HepG2 (cell line): ENCODE measurements around the gene NXN. TPM values are rescaled to one million over a fixed set of nuclear protein-coding genes. Genes with fewer than 3 reads are reported as not detected.
"Not testable (repeated sequence)": the region's sequence is repeated elsewhere in the genome, so short reads cannot be mapped to it uniquely, and the experiment has no call there.

Experiments
- ATAC-seq: fragments of 200-7000 bp; cut with Tn5 transposase; 3 replicates; pipeline ENCODE4 v1.9.1; 2020; ENCODE audit warnings: mild to moderate bottlenecking, moderate library complexity
- BruUV-seq: library from RNA; stranded (reverse); fragments of 400-500 nt; replicated peaks from 2 replicates; lab custom pipeline; 2021; lab: Mats Ljungman, UMichigan
- CTCF ChIA-PET: fragments of 300-600 bp; formaldehyde crosslinking; extraction: SDS; loops from one replicate; lab custom pipeline; 2021; ENCODE audit warnings: low total read pairs, inconsistent platforms, low intra/inter-chr PET ratio; lab: Yijun Ruan, JAX
- POLR2A ChIA-PET: fragments of 350-600 bp; sonication (Branson Sonifier 250); formaldehyde crosslinking; loops from one replicate; lab custom pipeline; 2020; ENCODE audit warnings: antibody characterized with exemption, inconsistent platforms; lab: Yijun Ruan, JAX
- DNase-seq: peaks from one replicate; pipeline ENCODE4 v3.0.0-alpha.2; 2015; ENCODE audit warnings: low spot score
- FAIRE-seq: peaks from 3 replicates; lab custom pipeline; 2011; peaks lifted over from hg19 to GRCh38; lab: Jason Lieb, UNC
- H2AFZ ChIP-seq: one replicate; pipeline ENCODE4 v1.6.1; 2011; ENCODE audit warnings: low read length, inconsistent platforms
- H3K27ac ChIP-seq: fragments of 300-600 bp; 3 replicates; pipeline ENCODE4 v1.8.0; 2011; ENCODE audit warnings: mixed run types, mild to moderate bottlenecking, mixed read lengths, low read length, inconsistent platforms; ENCODE audit not compliant: insufficient read depth; ENCODE audit errors: extremely low read length
- H3K27me3 ChIP-seq, 2 experiments: fragments of 200-600 bp in 1 of 2; 2 replicates in 1 of 2; 3 replicates in 1 of 2; pipeline versions ENCODE4 v1.6.0 to v1.8.0; 2011; ENCODE audit warnings: low read length in 2 of 2, mild to moderate bottlenecking in 2 of 2, moderate library complexity in 2 of 2, inconsistent platforms in 1 of 2; ENCODE audit not compliant: insufficient read depth in 2 of 2, control insufficient read depth in 1 of 2
- H3K36me3 ChIP-seq, 2 experiments: fragments of 200-600 bp in 1 of 2; replicated peaks in 1 of 2; 2 replicates in 1 of 2; 3 replicates in 1 of 2; pipeline versions ENCODE4 v1.5.1 to v1.8.0; 2011; ENCODE audit warnings: low read length in 2 of 2, inconsistent platforms in 1 of 2; ENCODE audit not compliant: insufficient read depth in 2 of 2, control insufficient read depth in 1 of 2
- H3K4me1 ChIP-seq: 2 replicates; pipeline ENCODE4 v1.5.1; 2012; ENCODE audit warnings: low read length, inconsistent platforms; ENCODE audit not compliant: insufficient read depth
- H3K4me2 ChIP-seq: 2 replicates; pipeline ENCODE4 v1.6.0; 2011; ENCODE audit warnings: low read depth, low read length, inconsistent platforms
- H3K4me3 ChIP-seq, 3 experiments: fragments of 200-600 bp in 1 of 3; sonication (generic), shearing (Covaris generic) in 1 of 3; replicated peaks in 1 of 3; 2 replicates each; pipeline ENCODE4 v1.5.1; 2011 to 2016; ENCODE audit warnings: low read length in 3 of 3, inconsistent platforms in 2 of 3, low read depth in 2 of 3, mild to moderate bottlenecking in 2 of 3, control low read depth in 1 of 3, mixed read lengths in 1 of 3; ENCODE audit not compliant: insufficient read depth in 1 of 3
- H3K79me2 ChIP-seq: one replicate; pipeline ENCODE4 v1.6.1; 2011; ENCODE audit warnings: low read length, inconsistent platforms; ENCODE audit not compliant: insufficient read depth
- H3K9ac ChIP-seq: 2 replicates; pipeline ENCODE4 v1.6.0; 2011; ENCODE audit warnings: mild to moderate bottlenecking, low read depth, low read length, inconsistent platforms; ENCODE audit not compliant: insufficient read depth
- H3K9me3 ChIP-seq: 2 replicates; pipeline ENCODE4 v1.5.1; 2012; ENCODE audit warnings: mild to moderate bottlenecking, low read length
- H4K20me1 ChIP-seq: 2 replicates; pipeline ENCODE4 v1.6.0; 2011; ENCODE audit warnings: inconsistent platforms, mild to moderate bottlenecking, low read length, moderate library complexity; ENCODE audit not compliant: insufficient read depth
- ELK4 ChIP-seq: sonication (generic); formaldehyde crosslinking; IDR thresholded peaks from 2 replicates; pipeline ENCODE4 v1.9.0; 2021; ENCODE audit warnings: missing genetic modification reagents, borderline replicate concordance
- ETV6 ChIP-seq: sonication (generic); formaldehyde crosslinking; conservative IDR thresholded peaks from 2 replicates; pipeline ENCODE4 v1.4.0; 2020; ENCODE audit warnings: missing genetic modification reagents
- FLYWCH1 ChIP-seq: sonication (generic); formaldehyde crosslinking; IDR thresholded peaks from 2 replicates; pipeline ENCODE4 v1.8.1; 2023; ENCODE audit warnings: mild to moderate bottlenecking, missing genetic modification reagents
- HDAC2 ChIP-seq: sonication (generic); formaldehyde crosslinking; IDR thresholded peaks from 2 replicates; pipeline ENCODE4 v1.4.0; 2020; ENCODE audit warnings: missing genetic modification reagents
- NCOA2 ChIP-seq: sonication (generic); formaldehyde crosslinking; IDR thresholded peaks from 2 replicates; pipeline ENCODE4 v1.8.0; 2022; ENCODE audit warnings: inconsistent platforms
- PHF8 ChIP-seq: sonication (generic); formaldehyde crosslinking; IDR thresholded peaks from 2 replicates; pipeline ENCODE4 v1.5.0; 2020; ENCODE audit warnings: missing genetic modification reagents
- RFX3 ChIP-seq: IDR thresholded peaks from 2 replicates; pipeline ENCODE4 v1.6.1; 2016; ENCODE audit warnings: missing biosample characterization, missing genetic modification reagents
- SOX13 ChIP-seq, 3 experiments: fragments of 450-650 bp in 1 of 3; sonication (generic) in 1 of 3; formaldehyde crosslinking in 1 of 3; IDR thresholded peaks in 2 of 3; conservative IDR thresholded peaks in 1 of 3; 2 replicates each; pipeline versions ENCODE4 v1.5.0 to v1.6.1; 2016 to 2020; ENCODE audit warnings: antibody characterized with exemption in 1 of 3, mild to moderate bottlenecking in 1 of 3, missing compliant biosample characterization in 1 of 3, missing genetic modification reagents in 1 of 3, moderate library complexity in 1 of 3
- SOX5 ChIP-seq: IDR thresholded peaks from 2 replicates; pipeline ENCODE4 v1.6.1; 2016; ENCODE audit warnings: borderline replicate concordance
- THYN1 ChIP-seq: sonication (generic); formaldehyde crosslinking; IDR thresholded peaks from 2 replicates; pipeline ENCODE4 v1.8.1; 2023; ENCODE audit warnings: low read depth, mild to moderate bottlenecking, moderate library complexity, missing genetic modification reagents, borderline replicate concordance
- ZNF232 ChIP-seq: sonication (generic); formaldehyde crosslinking; IDR thresholded peaks from 2 replicates; pipeline ENCODE4 v1.4.0; 2020; ENCODE audit warnings: missing genetic modification reagents, borderline replicate concordance
- ZNF292 ChIP-seq: sonication (generic); formaldehyde crosslinking; IDR thresholded peaks from 2 replicates; pipeline ENCODE4 v1.8.1; 2022; ENCODE audit warnings: mild to moderate bottlenecking, low read depth, missing genetic modification reagents, borderline replicate concordance
- ZNF468 ChIP-seq: sonication (generic); formaldehyde crosslinking; IDR thresholded peaks from 2 replicates; pipeline ENCODE4 v1.8.0; 2022; ENCODE audit warnings: mild to moderate bottlenecking, moderate library complexity, missing genetic modification reagents
- ZNF629 ChIP-seq: sonication (generic); formaldehyde crosslinking; conservative IDR thresholded peaks from 2 replicates; pipeline ENCODE4 v1.5.0; 2020; ENCODE audit warnings: missing genetic modification reagents
- ZNF841 ChIP-seq: sonication (generic); formaldehyde crosslinking; IDR thresholded peaks from 2 replicates; pipeline ENCODE4 v1.8.1; 2023; ENCODE audit warnings: missing genetic modification reagents, borderline replicate concordance
- ZSCAN12 ChIP-seq: sonication (generic); formaldehyde crosslinking; IDR thresholded peaks from 2 replicates; pipeline ENCODE4 v1.9.0; 2021; ENCODE audit warnings: mild to moderate bottlenecking, missing genetic modification reagents
- ZSCAN20 ChIP-seq: sonication (generic); formaldehyde crosslinking; IDR thresholded peaks from 2 replicates; pipeline ENCODE4 v1.4.0; 2020; ENCODE audit warnings: missing genetic modification reagents, mild to moderate bottlenecking, borderline replicate concordance
- ZSCAN22 ChIP-seq: sonication (generic); formaldehyde crosslinking; IDR thresholded peaks from 2 replicates; pipeline ENCODE4 v1.4.0; 2020; ENCODE audit warnings: mild to moderate bottlenecking, missing genetic modification reagents
- WGBS: methylation state at CpG from one replicate; pipeline ENCODE4 v1.1.6; 2017; ENCODE audit warnings: low lambda C conversion rate; 5-methylcytosine and 5-hydroxymethylcytosine counted together
- in situ Hi-C: cut with HindIII; loops from 2 replicates; pipeline ENCODE4 v1.10.0; 2017; ENCODE audit warnings: low pct_unique_long_range_greater_than_20kb; ENCODE audit not compliant: extremely low pct_ligation_motif_present
- intact Hi-C: fragments of 100-400 bp; cut with micrococcal nuclease; formaldehyde crosslinking; loops from one replicate; pipeline ENCODE4 v1.10.0; 2022; ENCODE audit not compliant: unreplicated experiment
- polyA plus RNA-seq, 8 experiments: library from polyadenylated mRNA; depleted of rRNA in 3 of 8; stranded (reverse) in 7 of 8; unstranded in 1 of 8; fragments of >200 nt; fragmentation: Illumina TruSeq in 4 of 8; extraction: Trizol in 4 of 8; gene quantifications; 2 replicates each; pipeline versions ENCODE4 v1.2.1 to v1.2.3, GENCODE V29; 2011 to 2016; ENCODE audit warnings: low read depth in 4 of 8, missing spikeins in 1 of 8, mixed read lengths in 1 of 8; ENCODE audit not compliant: insufficient read depth in 1 of 8
- total RNA-seq, 5 experiments: library from RNA; depleted of rRNA; stranded (reverse); fragments of >200 nt; fragmentation: Illumina TruSeq; extraction: Trizol; gene quantifications; 2 replicates each; pipeline ENCODE4 v1.2.3, GENCODE V29; 2016; ENCODE audit warnings: low read depth in 1 of 5

The NXN gene
- total and polyA plus RNA-seq, 2 of the 13 experiments (the other 11 are each of a cell fraction or from before 2014, with no cell fraction given) = 22.2 to 24.3 TPM

- TF ChIP-seq ELK4 (CRISPR knock-in tag) = no peak
- no peak for TF ChIP-seq ZSCAN22 (CRISPR knock-in tag)
- TF ChIP-seq, all 625 proteins: peak for 1
These were observed 219.2 kb downstream of the NXN start (continued) for GRCh38 chr17:760371-760770.

GRCh38 chr17:759964-760363 is 219.6 kb downstream of the NXN start:
- POLR2A ChIA-PET = no interaction called here
- no TSS peak for BruUV-seq
- FAIRE-seq (no peak), ATAC-seq (no peak), DNase-seq (no peak)
- no peak overlapping the region for H3K4me2 ChIP-seq
- intact Hi-C loops (no loop called here), in situ Hi-C loops (no loop called here)
- H3K4me3 ChIP-seq = no peak overlapping the region
- no peak overlapping the region for H2AFZ ChIP-seq
- TF ChIP-seq ZNF841 = no peak
- no peak for TF ChIP-seq ZNF629 (CRISPR knock-in tag)
- no peak for TF ChIP-seq SOX13 (IDR thresholded peaks at IDR 0.05)
- TF ChIP-seq SOX13 (CRISPR knock-in tag; conservative IDR thresholded peaks at IDR 0.05 in 1 of 2, IDR thresholded peaks at IDR 0.05 in 1 of 2) = no peak
- TF ChIP-seq ETV6 (CRISPR knock-in tag) = no peak
- no peak for TF ChIP-seq HDAC2
- TF ChIP-seq PHF8 (CRISPR knock-in tag) = no peak
- no peak for TF ChIP-seq FLYWCH1
- TF ChIP-seq RFX3 (CRISPR knock-in tag) = no peak
- no peak for TF ChIP-seq ZNF292 (CRISPR knock-in tag)
- TF ChIP-seq ZNF232 (CRISPR knock-in tag) = no peak
- no peak for TF ChIP-seq NCOA2 (CRISPR knock-in tag)
- no peak for TF ChIP-seq ZSCAN20
- TF ChIP-seq ZNF468 (CRISPR knock-in tag) = no peak
- no peak for TF ChIP-seq ZSCAN12 (CRISPR knock-in tag)
- no peak for TF ChIP-seq SOX5 (CRISPR knock-in tag)
- TF ChIP-seq THYN1 (CRISPR knock-in tag) = no peak
- no peak overlapping the region for H3K27ac ChIP-seq
- H4K20me1 ChIP-seq = no peaks in the 10 kb centered on the region
- H3K9me3 ChIP-seq = no peaks in the 10 kb centered on the region
- CTCF ChIA-PET = no interaction called here
- H3K4me1 ChIP-seq = no peaks in the 10 kb centered on the region
- H3K36me3 ChIP-seq = peaks cover 9 to 43% of the 10 kb centered on the region in 2 experiments
- no peaks in the 10 kb centered on the region for H3K27me3 ChIP-seq
- H3K79me2 ChIP-seq = no peaks in the 10 kb centered on the region
- WGBS = 92% methylated on average over 5 of the region's 5 CpGs
- H3K9ac ChIP-seq = no peak overlapping the region

- ATAC-seq, in situ Hi-C loops: not testable (repeated sequence)
These were observed 223.5 kb downstream of the NXN start for GRCh38 chr17:756010-756567.

More at GRCh38 chr17:756010-756567, 223.5 kb downstream of the NXN start:
- H3K9ac ChIP-seq, DNase-seq, H3K4me3 ChIP-seq, H3K27me3 ChIP-seq, H4K20me1 ChIP-seq, FAIRE-seq, POLR2A ChIA-PET, H3K9me3 ChIP-seq, CTCF ChIA-PET, H3K27ac ChIP-seq, H3K4me2 ChIP-seq, H3K79me2 ChIP-seq, intact Hi-C loops, H3K4me1 ChIP-seq, BruUV-seq, H2AFZ ChIP-seq: not testable (repeated sequence)
- H3K36me3 ChIP-seq = peaks cover 5 to 29% of the 10 kb centered on the region in 2 experiments
- 86% methylated on average over 15 of the region's 15 CpGs for WGBS
